ENCODE data around the gene THOC2.

THOC2 gene

GRCh38 chrX:123732670-123733363, at the start of gene THOC2:
Gene THOC2 (minus strand): TSS chrX:123733052. CDS start chrX:123733022, 30 bp downstream.
- Histone ChIP-seq H3K36me3 (ENCODE audit: control insufficient read depth in 2 of 2, insufficient read depth in 1 of 2, low read length in 2 of 2) (no peaks in the 10 kb centered on the region; a peak in 1 of 3 replicates), H3K4me3 (ENCODE audit: low read depth, low read length) (peak within 1 kb of the TSS; percentile 80), H3K27ac (ENCODE audit: extremely low read depth, low read depth, low read length) (peak within 1 kb of the TSS; percentile 72), H3K9me3 (ENCODE audit: control insufficient read depth, insufficient read depth, low read depth, low read length) (no peaks in the 10 kb centered on the region), H3K4me1 (ENCODE audit: control insufficient read depth, insufficient read depth, low read length) (0 out of 2 replicates have a peak, but pooled peaks cover 3% of the 10 kb centered on the region)
- CTCF ChIA-PET: interaction anchor here (0.7 to 1.2 kb wide), 4 partner anchors 19 to 71 kb away, joined by 3 to 5 read pairs (median 4); no protein-coding TSS in a partner anchor
- POLR2A ChIA-PET: interaction anchor here (0.5 to 1.4 kb wide), 4 partner anchors 18 to 995 kb away, joined by 3 to 5 read pairs (median 4); no protein-coding TSS in a partner anchor
- TF ChIP-seq ZNF768 (tag by site-specific recombination; IDR thresholded peaks at IDR 0.05) (no peak), ZNF843 (tag by site-specific recombination; IDR thresholded peaks at IDR 0.05) (peak; percentile 45; the same call in 1 of the 2 replicates), GLIS1 (tag by site-specific recombination; IDR thresholded peaks at IDR 0.05) (no peak), ZNF280C (tag by site-specific recombination; IDR thresholded peaks at IDR 0.05) (no peak), GLIS2 (tag by site-specific recombination; IDR thresholded peaks at IDR 0.05) (no peak), ZNF292 (tag by site-specific recombination; IDR thresholded peaks at IDR 0.05; ENCODE audit: borderline replicate concordance, low read depth) (no peak), ZNF202 (tag by site-specific recombination; IDR thresholded peaks at IDR 0.05; ENCODE audit: borderline replicate concordance) (no peak), SCRT1 (tag by site-specific recombination; IDR thresholded peaks at IDR 0.05; ENCODE audit: borderline replicate concordance) (no peak), ZNF211 (tag by site-specific recombination; IDR thresholded peaks at IDR 0.05; ENCODE audit: low read depth) (no peak), ZBTB48 (tag by site-specific recombination; IDR thresholded peaks at IDR 0.05) (no peak), ZNF350 (tag by site-specific recombination; IDR thresholded peaks at IDR 0.05) (no peak), MZF1 (tag by site-specific recombination; IDR thresholded peaks at IDR 0.05; ENCODE audit: borderline replicate concordance) (no peak), ZNF654 (tag by site-specific recombination; IDR thresholded peaks at IDR 0.05; ENCODE audit: low read depth) (peak; percentile 11; the same call in 1 of the 2 replicates), ZNF658 (tag by site-specific recombination; IDR thresholded peaks at IDR 0.05) (no peak), ZNF530 (tag by site-specific recombination; IDR thresholded peaks at IDR 0.05; ENCODE audit: low read depth) (no peak), ZNF624 (tag by site-specific recombination; IDR thresholded peaks at IDR 0.05) (no peak), ZNF133 (tag by site-specific recombination; IDR thresholded peaks at IDR 0.05) (no peak), PRDM1 (tag by site-specific recombination; IDR thresholded peaks at IDR 0.05) (peak; percentile 89), ZNF488 (tag by site-specific recombination; IDR thresholded peaks at IDR 0.05) (no peak), ZNF24 (tag by site-specific recombination; IDR thresholded peaks at IDR 0.05) (0 out of 2 replicates have a peak, but pooled peaks have one; percentile 40), WT1 (tag by site-specific recombination; IDR thresholded peaks at IDR 0.05) (no peak), ZNF560 (tag by site-specific recombination; IDR thresholded peaks at IDR 0.05; ENCODE audit: borderline replicate concordance) (no peak), ZNF501 (tag by site-specific recombination; IDR thresholded peaks at IDR 0.05) (peak; percentile 71; the same call in 1 of the 2 replicates), ZNF121 (tag by site-specific recombination; IDR thresholded peaks at IDR 0.05) (peak; percentile 41; the same call in 1 of the 2 replicates), GFI1B (tag by site-specific recombination; IDR thresholded peaks at IDR 0.05) (peak; percentile 26; the same call in 1 of the 2 replicates), ZNF776 (tag by site-specific recombination; IDR thresholded peaks at IDR 0.05; ENCODE audit: borderline replicate concordance) (no peak)
- TF ChIP-seq, protein P1, sequence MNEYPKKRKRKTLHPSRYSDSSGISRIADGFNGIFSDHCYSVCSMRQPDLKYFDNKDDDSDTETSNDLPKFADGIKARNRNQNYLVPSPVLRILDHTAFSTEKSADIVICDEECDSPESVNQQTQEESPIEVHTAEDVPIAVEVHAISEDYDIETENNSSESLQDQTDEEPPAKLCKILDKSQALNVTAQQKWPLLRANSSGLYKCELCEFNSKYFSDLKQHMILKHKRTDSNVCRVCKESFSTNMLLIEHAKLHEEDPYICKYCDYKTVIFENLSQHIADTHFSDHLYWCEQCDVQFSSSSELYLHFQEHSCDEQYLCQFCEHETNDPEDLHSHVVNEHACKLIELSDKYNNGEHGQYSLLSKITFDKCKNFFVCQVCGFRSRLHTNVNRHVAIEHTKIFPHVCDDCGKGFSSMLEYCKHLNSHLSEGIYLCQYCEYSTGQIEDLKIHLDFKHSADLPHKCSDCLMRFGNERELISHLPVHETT (tag by site-specific recombination; IDR thresholded peaks at IDR 0.05): no peak; the same call in 1 of the 2 replicates
- TF ChIP-seq, protein P2, sequence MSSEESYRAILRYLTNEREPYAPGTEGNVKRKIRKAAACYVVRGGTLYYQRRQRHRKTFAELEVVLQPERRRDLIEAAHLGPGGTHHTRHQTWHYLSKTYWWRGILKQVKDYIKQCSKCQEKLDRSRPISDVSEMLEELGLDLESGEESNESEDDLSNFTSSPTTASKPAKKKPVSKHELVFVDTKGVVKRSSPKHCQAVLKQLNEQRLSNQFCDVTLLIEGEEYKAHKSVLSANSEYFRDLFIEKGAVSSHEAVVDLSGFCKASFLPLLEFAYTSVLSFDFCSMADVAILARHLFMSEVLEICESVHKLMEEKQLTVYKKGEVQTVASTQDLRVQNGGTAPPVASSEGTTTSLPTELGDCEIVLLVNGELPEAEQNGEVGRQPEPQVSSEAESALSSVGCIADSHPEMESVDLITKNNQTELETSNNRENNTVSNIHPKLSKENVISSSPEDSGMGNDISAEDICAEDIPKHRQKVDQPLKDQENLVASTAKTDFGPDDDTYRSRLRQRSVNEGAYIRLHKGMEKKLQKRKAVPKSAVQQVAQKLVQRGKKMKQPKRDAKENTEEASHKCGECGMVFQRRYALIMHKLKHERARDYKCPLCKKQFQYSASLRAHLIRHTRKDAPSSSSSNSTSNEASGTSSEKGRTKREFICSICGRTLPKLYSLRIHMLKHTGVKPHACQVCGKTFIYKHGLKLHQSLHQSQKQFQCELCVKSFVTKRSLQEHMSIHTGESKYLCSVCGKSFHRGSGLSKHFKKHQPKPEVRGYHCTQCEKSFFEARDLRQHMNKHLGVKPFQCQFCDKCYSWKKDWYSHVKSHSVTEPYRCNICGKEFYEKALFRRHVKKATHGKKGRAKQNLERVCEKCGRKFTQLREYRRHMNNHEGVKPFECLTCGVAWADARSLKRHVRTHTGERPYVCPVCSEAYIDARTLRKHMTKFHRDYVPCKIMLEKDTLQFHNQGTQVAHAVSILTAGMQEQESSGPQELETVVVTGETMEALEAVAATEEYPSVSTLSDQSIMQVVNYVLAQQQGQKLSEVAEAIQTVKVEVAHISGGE (tag by site-specific recombination; conservative IDR thresholded peaks at IDR 0.05; ENCODE audit: low read depth): peak; percentile 79
- TF ChIP-seq, protein P3, sequence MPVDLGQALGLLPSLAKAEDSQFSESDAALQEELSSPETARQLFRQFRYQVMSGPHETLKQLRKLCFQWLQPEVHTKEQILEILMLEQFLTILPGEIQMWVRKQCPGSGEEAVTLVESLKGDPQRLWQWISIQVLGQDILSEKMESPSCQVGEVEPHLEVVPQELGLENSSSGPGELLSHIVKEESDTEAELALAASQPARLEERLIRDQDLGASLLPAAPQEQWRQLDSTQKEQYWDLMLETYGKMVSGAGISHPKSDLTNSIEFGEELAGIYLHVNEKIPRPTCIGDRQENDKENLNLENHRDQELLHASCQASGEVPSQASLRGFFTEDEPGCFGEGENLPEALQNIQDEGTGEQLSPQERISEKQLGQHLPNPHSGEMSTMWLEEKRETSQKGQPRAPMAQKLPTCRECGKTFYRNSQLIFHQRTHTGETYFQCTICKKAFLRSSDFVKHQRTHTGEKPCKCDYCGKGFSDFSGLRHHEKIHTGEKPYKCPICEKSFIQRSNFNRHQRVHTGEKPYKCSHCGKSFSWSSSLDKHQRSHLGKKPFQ (tag by site-specific recombination; IDR thresholded peaks at IDR 0.05): no peak

All from HEK293 (cell line).